MM.1S (cell line): ENCODE measurements around the gene BICC1.

Experiments
- EZH2 ChIP-seq: fragments of 300-600 bp; sonication (generic); optimal IDR thresholded peaks from 2 replicates; pipeline ENCODE3; 2017; ENCODE audit warnings: low read depth, mild to moderate bottlenecking, antibody characterized with exemption, low read length, mixed read lengths
- TF ChIP-seq, protein P1 (sequence below): fragments of 300-600 bp; sonication (generic); IDR thresholded peaks from 2 replicates; pipeline ENCODE4 v1.5.1; 2016; ENCODE audit warnings: antibody characterized with exemption, low read length, mixed read lengths

DNA sequence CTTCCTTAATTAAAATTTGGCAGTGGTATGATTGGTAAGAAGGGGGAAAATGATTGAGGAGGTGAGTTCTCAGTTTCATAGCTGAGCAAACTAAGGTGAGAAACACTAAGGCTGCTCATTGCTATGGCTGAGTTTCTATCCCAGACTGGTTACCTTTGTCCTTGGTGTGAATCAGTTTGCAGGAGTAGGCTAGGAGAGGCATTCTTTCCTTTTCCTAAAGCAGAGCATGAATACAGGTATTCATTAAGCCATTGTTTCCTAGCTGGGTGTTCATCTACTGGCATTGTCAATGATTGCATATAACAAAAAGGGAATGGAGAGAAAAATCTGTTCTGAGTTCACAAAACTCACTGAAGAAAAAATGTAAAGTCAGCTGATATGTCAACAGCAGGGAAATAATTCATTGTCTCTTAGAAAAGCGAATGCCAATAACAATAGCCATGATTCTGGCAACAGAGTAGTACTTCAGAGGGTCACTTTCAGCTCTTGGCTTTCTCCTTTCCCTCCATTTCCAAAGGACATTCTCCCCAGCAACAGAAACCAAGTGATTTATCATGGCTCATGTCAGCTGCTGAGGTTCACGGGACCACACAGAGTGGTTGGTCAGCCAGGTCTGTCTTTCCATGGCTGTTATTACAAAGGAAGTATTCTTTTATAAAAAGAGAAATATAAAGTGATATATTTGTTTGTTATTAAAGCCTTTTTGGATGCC lies 234.0 kb downstream of the BICC1 start:
- TF ChIP-seq, protein P1, sequence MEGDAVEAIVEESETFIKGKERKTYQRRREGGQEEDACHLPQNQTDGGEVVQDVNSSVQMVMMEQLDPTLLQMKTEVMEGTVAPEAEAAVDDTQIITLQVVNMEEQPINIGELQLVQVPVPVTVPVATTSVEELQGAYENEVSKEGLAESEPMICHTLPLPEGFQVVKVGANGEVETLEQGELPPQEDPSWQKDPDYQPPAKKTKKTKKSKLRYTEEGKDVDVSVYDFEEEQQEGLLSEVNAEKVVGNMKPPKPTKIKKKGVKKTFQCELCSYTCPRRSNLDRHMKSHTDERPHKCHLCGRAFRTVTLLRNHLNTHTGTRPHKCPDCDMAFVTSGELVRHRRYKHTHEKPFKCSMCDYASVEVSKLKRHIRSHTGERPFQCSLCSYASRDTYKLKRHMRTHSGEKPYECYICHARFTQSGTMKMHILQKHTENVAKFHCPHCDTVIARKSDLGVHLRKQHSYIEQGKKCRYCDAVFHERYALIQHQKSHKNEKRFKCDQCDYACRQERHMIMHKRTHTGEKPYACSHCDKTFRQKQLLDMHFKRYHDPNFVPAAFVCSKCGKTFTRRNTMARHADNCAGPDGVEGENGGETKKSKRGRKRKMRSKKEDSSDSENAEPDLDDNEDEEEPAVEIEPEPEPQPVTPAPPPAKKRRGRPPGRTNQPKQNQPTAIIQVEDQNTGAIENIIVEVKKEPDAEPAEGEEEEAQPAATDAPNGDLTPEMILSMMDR: no peak
- no peak for TF ChIP-seq EZH2
